ENCODE data around the gene GNAQ. TPM values are rescaled to one million over a fixed set of nuclear protein-coding genes. Genes with fewer than 3 reads are reported as not detected.

GNAQ gene
- total and polyA plus RNA-seq, 2 donors (not counting 1 experiment from before 2014, with no cell fraction given) = 30.4 to 74.3 TPM

DNA sequence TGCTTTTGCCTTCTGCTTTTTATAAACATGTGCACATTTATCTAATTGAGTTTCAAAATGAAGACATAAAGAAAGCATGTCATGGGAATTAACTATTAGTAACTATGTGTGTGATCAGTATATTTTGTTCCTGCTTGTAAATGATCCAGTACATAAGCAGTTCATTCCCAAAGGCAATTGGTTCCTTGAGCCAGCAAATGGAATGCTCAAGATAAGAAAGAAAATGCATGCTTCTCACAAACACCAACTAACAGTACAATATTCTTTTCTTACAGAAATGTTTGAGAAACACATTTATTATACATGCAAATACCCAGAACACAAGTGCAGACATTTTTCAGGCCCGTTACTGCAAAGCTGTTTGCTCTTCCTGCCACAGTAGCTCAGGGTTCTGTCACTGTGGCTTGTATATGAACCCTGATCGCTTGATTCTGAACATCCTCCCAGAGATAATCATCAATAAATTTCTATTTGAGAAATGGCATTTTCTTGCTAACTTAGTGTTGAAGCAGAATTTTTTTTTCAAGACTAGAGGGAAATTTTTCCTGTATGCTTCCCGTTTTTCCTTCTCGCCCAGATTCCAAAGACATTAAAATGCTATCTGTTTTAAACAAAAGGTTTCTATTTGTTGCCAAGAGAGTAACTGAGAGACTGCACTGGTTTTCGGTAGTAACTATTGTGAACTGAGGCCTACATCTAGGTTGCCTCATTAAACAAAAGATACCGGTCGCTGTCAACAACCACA lies 1.9 kb downstream of the GNAQ start:
- H3K4me2 ChIP-seq (ENCODE audit: extremely low read depth, insufficient read depth, low read length) = peak overlapping the region; percentile 80
- peak overlapping the region; percentile 76 to 86 (median 80) for H3K4me3 ChIP-seq (replicated peaks in 1 of 4; ENCODE audit: control extremely low read depth in 1 of 4, insufficient read depth in 1 of 4, low read depth in 3 of 4, low read length in 4 of 4)
- H3K27me3 ChIP-seq (ENCODE audit: control insufficient read depth, insufficient read depth, low read length) = no peaks in the 10 kb centered on the region
- H3K36me3 ChIP-seq (ENCODE audit: control insufficient read depth, insufficient read depth, low read length) = no peaks in the 10 kb centered on the region
- H2AFZ ChIP-seq (ENCODE audit: low read length) = peak overlapping the region; percentile 67
- H3K27ac ChIP-seq (ENCODE audit: insufficient read depth, low read length) = peak overlapping the region; percentile 70
- TF ChIP-seq, protein P1, sequence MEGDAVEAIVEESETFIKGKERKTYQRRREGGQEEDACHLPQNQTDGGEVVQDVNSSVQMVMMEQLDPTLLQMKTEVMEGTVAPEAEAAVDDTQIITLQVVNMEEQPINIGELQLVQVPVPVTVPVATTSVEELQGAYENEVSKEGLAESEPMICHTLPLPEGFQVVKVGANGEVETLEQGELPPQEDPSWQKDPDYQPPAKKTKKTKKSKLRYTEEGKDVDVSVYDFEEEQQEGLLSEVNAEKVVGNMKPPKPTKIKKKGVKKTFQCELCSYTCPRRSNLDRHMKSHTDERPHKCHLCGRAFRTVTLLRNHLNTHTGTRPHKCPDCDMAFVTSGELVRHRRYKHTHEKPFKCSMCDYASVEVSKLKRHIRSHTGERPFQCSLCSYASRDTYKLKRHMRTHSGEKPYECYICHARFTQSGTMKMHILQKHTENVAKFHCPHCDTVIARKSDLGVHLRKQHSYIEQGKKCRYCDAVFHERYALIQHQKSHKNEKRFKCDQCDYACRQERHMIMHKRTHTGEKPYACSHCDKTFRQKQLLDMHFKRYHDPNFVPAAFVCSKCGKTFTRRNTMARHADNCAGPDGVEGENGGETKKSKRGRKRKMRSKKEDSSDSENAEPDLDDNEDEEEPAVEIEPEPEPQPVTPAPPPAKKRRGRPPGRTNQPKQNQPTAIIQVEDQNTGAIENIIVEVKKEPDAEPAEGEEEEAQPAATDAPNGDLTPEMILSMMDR (conservative IDR thresholded peaks at IDR 0.05 in 1 of 2, IDR thresholded peaks at IDR 0.05 in 1 of 2; ENCODE audit: low read depth in 1 of 2, low read length in 2 of 2) = no peak
- no peak for TF ChIP-seq EZH2 (IDR thresholded peaks at IDR 0.05; ENCODE audit: low read length, missing control alignments)
- no peaks in the 10 kb centered on the region for H3K9me3 ChIP-seq (ENCODE audit: control insufficient read depth, insufficient read depth, low read depth, low read length)
- H3K79me2 ChIP-seq (ENCODE audit: control insufficient read depth, insufficient read depth, low read length) = peaks cover 48% of the 10 kb centered on the region
- peak; percentile 47 to 54 for DNase-seq (ENCODE audit: low read depth in 2 of 2)
- no peak overlapping the region for H3K9ac ChIP-seq (ENCODE audit: insufficient read depth, low read length)
- H4K20me1 ChIP-seq (ENCODE audit: control insufficient read depth, extremely low read depth, insufficient read depth, low read length) = no peaks in the 10 kb centered on the region
- H3K4me1 ChIP-seq (ENCODE audit: control insufficient read depth, extremely low read depth, insufficient read depth, low read length) = peaks cover 4% of the 10 kb centered on the region

DNA sequence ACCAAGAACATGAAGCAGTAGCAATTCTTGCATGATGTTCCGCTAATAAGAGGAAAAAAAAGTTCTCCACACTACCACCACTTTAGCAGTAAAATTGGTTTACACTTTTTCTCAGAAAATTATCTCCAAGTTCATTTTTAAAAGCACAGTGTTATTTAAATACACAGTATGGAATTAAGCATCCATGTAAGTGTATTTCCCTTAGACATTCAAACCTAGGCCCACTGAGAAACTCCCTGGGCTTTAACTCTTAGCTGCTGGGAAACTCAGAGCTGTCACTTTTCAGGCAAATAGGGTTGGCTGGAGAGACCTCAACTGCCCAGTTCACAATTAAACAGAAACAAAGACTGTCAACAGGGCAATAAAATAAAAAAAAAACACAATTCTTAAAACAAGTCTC lies 2.7 kb downstream of the GNAQ start:
- peaks cover 55% of the 10 kb centered on the region for H3K79me2 ChIP-seq (ENCODE audit: control insufficient read depth, insufficient read depth, low read length)
- H3K9me3 ChIP-seq (ENCODE audit: control insufficient read depth, insufficient read depth, low read depth, low read length) = no peaks in the 10 kb centered on the region
- no peak overlapping the region for H3K27ac ChIP-seq (ENCODE audit: insufficient read depth, low read length)
- H3K4me1 ChIP-seq (ENCODE audit: control insufficient read depth, extremely low read depth, insufficient read depth, low read length) = peaks cover 4% of the 10 kb centered on the region
- DNase-seq (ENCODE audit: low read depth in 2 of 2) = peak in 1 of 2 donors; percentile 17
- H3K27me3 ChIP-seq (ENCODE audit: control insufficient read depth, insufficient read depth, low read length) = no peaks in the 10 kb centered on the region
- no peaks in the 10 kb centered on the region for H3K36me3 ChIP-seq (ENCODE audit: control insufficient read depth, insufficient read depth, low read length)
- H4K20me1 ChIP-seq (ENCODE audit: control insufficient read depth, extremely low read depth, insufficient read depth, low read length) = no peaks in the 10 kb centered on the region
- H3K4me2 ChIP-seq (ENCODE audit: extremely low read depth, insufficient read depth, low read length) = peak overlapping the region; percentile 80
- no peak overlapping the region for H2AFZ ChIP-seq (ENCODE audit: low read length)
- peak overlapping the region; percentile 1 to 83 (median 77) for H3K4me3 ChIP-seq (replicated peaks in 1 of 4; ENCODE audit: control extremely low read depth in 1 of 4, insufficient read depth in 1 of 4, low read depth in 3 of 4, low read length in 4 of 4)
- H3K9ac ChIP-seq (ENCODE audit: insufficient read depth, low read length) = no peak overlapping the region
- TF ChIP-seq EZH2 (IDR thresholded peaks at IDR 0.05; ENCODE audit: low read length, missing control alignments) = no peak
- TF ChIP-seq, protein P1 (conservative IDR thresholded peaks at IDR 0.05 in 1 of 2, IDR thresholded peaks at IDR 0.05 in 1 of 2; ENCODE audit: low read depth in 1 of 2, low read length in 2 of 2) = no peak

DNA sequence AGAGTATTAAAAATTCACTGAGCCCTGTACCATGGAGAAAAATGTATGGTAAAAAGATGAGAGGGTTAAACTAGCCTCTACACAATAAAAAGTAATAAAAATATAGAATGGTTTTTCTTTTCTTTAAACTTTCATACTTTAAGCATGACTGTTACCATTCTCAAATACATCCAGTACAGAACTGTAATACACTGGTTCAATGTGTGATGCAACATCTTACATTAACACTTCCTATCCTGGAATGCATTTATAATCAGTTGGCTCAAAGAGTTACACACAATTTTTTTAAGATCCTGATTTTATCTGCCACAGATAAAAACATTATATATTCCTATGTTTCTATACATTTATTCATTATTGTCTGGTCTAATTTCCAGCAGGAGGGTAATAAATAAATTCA lies 4.7 kb downstream of the GNAQ start:
- Histone ChIP-seq H3K79me2 (ENCODE audit: control insufficient read depth, insufficient read depth, low read length) (peaks cover 66% of the 10 kb centered on the region), H3K4me1 (ENCODE audit: control insufficient read depth, extremely low read depth, insufficient read depth, low read length) (peaks cover 7% of the 10 kb centered on the region), H3K27ac (ENCODE audit: insufficient read depth, low read length) (no peak overlapping the region), H4K20me1 (ENCODE audit: control insufficient read depth, extremely low read depth, insufficient read depth, low read length) (no peaks in the 10 kb centered on the region), H3K4me3 (replicated peaks in 1 of 4; ENCODE audit: control extremely low read depth in 1 of 4, insufficient read depth in 1 of 4, low read depth in 3 of 4, low read length in 4 of 4) (peak overlapping the region in 1 of 4 experiments; percentile 15), H3K4me2 (ENCODE audit: extremely low read depth, insufficient read depth, low read length) (peak overlapping the region; percentile 56), H3K9ac (ENCODE audit: insufficient read depth, low read length) (no peak overlapping the region), H3K36me3 (ENCODE audit: control insufficient read depth, insufficient read depth, low read length) (no peaks in the 10 kb centered on the region), H3K27me3 (ENCODE audit: control insufficient read depth, insufficient read depth, low read length) (no peaks in the 10 kb centered on the region), H2AFZ (ENCODE audit: low read length) (no peak overlapping the region), H3K9me3 (ENCODE audit: control insufficient read depth, insufficient read depth, low read depth, low read length) (no peaks in the 10 kb centered on the region)
- DNase-seq (ENCODE audit: low read depth in 2 of 2) = peak; percentile 55 to 68
- TF ChIP-seq, protein P1 (conservative IDR thresholded peaks at IDR 0.05 in 1 of 2, IDR thresholded peaks at IDR 0.05 in 1 of 2; ENCODE audit: low read depth in 1 of 2, low read length in 2 of 2) = no peak
- no peak for TF ChIP-seq EZH2 (IDR thresholded peaks at IDR 0.05; ENCODE audit: low read length, missing control alignments)

Measured in fibroblast of lung (primary cell).